NCI-H345 (cell line): Measurements from ENCODE around the gene MED9.
"Not testable (repeated sequence)": the region's sequence is repeated elsewhere in the genome, so short reads cannot be mapped to it uniquely, and the experiment has no call there.

ENCODE experiments used
- DNase-seq: peaks from one replicate; lab custom pipeline; 2025; lab: John Stamatoyannopoulos, UW

MED9 gene

GRCh38 chr17:17455173-17455572, 21.6 kb upstream of the MED9 start:
- no peak for DNase-seq

- DNase-seq: no peak
Observed at GRCh38 chr17:17456251-17456650, 20.5 kb upstream of the MED9 start.

DNA sequence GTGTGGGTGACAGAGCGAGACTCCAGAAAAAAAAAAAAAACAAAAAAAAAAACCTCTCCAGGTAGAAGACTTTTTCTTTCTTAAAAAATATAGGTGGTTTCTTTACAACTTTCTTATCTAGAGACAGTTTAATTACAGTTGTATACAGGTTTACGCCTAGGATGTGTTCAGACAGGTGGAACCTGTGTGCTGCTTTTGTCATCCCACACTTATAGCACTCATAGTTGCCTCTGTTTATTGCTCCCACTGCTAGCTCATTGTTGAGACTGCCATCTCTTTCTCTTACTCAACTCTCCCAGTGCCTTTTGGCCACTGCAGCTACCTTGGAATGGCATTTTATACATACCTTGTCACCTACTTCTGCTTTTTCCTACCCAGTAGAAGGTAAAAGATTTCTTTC, 19.1 kb upstream of the MED9 start:
- DNase-seq: no peak

DNA sequence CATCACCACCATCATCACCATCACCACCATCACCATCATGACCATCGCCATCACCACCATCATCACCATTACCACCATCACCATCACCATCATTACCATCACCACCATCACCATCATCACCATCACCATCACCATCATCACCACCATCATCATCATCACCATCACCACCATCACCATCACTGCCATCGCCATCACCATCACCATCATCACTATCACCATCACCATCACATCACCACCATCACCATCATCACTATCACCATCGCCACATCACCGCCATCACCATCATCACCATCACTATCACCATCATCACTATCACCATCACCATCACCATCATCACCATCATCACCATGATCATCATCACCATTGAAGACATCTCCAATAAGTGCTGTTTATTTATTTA, 16.8 kb upstream of the MED9 start:
- DNase-seq: no peak

DNA sequence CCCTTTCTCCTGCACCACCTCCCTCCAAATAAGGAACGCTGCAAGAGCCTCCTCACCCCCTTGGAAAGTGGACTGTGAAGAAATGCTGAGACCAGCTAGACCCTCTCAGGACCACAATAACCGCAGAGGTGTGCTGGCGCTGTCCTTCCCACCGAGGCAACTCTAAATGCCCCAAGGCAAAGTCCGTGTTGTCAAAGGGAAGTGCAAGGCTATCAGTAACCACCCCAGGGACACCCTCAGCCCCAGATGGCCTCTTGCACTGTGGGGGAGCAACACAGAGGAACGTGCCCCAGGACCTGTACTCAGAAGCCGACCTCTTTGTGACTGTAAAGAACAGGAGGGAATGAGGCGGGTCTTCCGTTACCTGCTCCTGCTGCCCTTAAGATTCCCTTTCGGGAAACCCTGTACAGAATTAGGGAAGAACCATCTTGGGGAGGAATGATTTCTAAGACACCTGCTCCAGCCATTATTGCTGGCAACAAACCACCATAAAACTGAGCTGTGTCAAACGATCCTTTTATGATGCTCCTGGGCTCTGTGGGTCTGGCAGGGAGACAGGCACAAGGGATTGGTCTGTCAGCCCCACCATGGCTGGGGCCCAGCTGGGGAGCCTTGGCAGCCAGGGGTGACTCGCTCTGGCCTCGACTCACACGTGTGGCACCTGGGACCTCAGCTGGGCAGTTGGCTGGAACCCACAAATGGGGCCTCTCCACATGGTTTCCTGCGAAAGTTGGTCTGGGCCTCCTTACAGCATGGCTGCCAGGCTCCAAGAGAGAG, 14.6 kb upstream of the MED9 start:
- no peak for DNase-seq

DNA sequence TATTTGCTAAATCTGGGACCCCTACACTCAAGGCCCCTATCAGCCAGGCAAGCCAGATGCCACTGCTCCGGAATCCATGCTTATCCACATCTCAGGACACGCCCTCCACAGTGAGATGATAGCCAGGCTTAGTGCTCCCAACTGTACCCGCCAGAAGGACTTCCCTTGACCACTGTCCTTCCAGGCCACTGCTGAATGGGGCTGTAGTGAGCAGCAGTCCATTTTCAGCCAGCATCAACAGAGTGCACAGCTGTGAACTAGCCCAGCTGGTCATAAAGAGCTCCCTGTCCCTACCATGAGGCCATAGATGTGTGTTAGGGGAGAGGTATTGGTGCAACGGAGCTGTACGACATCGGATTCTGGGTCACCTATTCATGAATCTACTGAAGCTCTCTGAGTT, 13.0 kb upstream of the MED9 start:
- no peak for DNase-seq

GRCh38 chr17:17465878-17466277, 10.9 kb upstream of the MED9 start:
- DNase-seq: not testable (repeated sequence)

DNA sequence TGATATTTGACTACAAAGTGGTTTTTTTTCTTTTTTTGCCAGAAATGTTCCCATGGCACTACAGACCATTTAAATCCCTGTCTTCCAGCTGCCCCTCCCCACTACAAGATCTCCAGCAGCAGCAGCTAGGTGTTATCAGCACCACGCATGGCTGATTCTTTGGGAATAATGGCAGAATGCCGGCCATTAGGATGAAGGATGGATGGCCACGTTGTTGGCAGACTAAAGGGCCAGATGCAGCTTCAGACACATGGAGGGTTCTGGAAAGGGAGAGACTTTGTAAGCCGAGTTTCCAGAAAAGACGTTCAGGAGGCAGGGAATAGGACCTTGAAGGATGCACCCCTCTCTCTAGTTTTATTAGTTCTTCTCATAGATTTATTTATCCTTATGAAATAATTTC, 10.3 kb upstream of the MED9 start:
- DNase-seq: no peak

DNA sequence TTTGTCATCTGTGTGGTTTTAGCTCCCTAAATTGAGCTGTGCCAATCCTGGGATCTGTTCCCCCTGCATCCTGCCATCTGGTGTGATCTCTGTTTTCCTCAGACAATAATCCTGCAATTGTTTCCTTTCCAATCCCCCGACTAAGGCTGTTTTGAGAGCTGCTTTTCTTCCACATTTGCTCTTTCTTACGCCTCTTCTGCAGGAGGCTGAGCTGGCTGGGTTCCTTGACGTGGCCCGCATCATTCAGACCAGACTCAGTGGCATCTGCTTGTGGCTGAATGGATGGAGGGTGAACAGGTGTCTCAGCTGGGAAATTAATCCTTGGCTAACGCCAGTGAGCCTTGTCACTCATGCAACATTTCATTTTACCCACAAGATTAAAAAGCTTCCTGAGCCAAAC, 9.8 kb upstream of the MED9 start:
- no peak for DNase-seq

- DNase-seq: no peak
Observed at GRCh38 chr17:17467720-17468119, 9.1 kb upstream of the MED9 start.

- DNase-seq: no peak
Observed at GRCh38 chr17:17468217-17469010, 8.4 kb upstream of the MED9 start.

- DNase-seq: no peak
Observed at GRCh38 chr17:17469358-17469757, 7.4 kb upstream of the MED9 start.

DNA sequence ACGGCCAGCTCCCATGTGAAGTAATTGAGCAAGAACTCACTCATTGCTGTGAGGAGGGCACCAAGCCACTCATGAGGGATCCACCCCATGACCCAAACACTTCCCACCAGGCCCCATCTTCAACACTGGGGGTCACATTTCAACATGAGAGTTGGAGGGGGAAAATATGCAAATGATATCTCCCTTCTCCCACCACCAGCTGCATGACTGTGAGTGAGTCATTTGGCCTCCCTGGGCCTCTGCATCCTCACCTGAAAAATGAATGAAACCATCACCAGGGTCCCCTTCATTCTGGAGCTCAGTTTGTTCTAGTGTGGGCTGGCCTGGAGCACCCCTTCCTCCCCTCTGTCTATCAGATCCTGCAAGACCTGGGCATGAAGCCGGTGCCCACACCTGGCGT, 6.8 kb upstream of the MED9 start:
- no peak for DNase-seq

- DNase-seq: no peak
Observed at GRCh38 chr17:17472333-17472920, 4.4 kb upstream of the MED9 start.

GRCh38 chr17:17474341-17474740, 2.5 kb upstream of the MED9 start:
- no peak for DNase-seq

DNA sequence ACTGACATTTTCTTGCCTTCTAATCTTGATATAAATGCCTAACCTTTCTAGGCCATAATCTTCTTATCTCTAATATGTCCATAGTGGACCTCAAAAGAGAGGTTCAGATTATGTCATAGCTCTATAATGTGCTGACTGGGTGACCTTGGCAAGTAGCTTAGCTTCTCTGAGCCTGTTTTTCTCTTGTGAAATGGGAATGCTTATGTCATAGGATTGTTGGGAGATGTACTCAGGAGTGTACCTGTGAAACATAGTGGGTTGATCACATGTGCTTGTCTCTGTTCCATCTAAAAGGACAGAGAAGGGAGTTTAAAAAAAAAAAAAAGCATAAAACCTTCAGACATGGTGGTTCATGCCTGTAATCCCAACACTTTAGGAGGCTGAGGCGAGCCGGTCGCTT, 2.4 kb downstream of the MED9 start:
- DNase-seq: no peak

- no peak for DNase-seq
Observed at GRCh38 chr17:17480593-17481148, 3.9 kb downstream of the MED9 start.

DNA sequence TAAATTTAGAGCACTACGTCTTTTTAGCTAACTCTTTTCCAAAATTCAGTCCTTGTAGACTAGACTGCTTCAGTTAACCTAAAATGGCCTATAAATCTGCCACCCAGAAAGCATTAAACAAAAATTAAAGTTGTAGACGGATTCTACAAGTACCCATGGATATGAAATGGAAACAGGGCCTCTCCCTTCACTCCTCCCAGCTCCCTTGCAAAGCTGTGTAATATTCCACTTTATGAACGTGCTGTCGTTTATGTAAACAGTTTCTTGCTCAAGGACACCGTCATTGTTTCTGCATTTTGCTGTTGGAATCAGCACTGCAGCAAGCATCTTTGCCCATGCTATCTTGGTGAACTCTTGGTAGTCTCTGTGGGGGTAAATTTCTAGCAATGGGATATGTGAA, 5.1 kb downstream of the MED9 start:
- DNase-seq: no peak

DNA sequence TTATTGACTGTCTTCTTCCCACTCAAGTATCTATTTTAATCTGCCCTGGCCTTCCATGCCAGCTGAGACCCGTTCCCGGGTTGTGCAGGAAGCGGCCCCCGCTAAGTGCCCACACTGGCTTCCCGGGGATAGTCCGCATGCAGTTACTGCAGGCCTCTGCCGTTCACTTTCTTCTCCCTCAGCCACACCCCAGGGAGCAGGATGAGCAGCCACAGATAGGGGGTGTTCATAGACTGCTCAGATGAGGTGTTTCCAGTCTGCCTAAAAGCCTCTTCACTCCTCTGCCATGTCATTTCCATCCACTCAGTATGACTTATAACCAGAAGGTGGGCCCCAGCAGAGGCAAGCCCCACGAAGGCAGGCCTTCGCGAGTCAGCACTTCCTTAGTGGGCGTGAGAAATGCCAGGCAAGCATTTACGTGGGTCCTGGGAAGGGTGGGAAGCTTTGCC, 7.7 kb downstream of the MED9 start:
- DNase-seq: no peak

DNA sequence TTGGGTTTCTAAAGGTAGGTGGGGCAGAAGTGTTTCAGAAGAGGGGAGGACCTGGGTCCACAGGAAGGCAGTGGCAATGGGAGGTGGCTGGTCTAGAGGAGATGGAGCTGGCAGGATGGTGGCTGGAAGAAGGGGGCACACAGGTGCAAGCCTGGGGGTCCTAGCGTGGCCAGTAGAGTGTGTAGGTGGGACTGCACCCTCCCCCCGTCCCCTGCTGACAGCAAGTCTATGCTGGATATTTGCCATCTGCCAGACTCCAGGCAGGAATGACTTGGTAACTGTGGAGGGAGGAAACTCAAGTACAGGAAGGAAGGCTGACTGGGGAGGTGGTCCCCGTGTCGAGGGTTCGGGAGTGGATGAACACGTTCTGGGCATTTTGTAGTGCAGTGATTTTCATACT, 8.6 kb downstream of the MED9 start:
- DNase-seq: no peak

DNA sequence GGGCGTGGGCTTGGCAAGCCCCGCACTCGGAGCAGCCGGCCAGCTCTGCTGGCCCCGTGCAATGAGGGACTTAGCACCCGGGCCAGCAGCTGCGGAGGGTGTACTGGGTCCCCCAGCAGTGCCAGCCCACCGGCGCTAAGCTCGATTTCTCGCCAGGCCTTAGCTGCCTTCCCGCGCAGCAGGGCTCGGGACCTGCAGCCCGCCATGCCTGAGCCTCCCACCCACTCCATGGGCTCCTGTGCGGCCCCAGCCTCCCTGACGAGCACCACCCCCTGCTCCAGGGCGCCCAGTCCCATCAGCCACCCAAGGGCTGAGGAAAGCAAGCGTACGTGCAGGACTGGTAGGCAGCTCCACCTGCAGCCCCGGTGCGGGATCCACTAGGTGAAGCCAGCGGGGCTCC, 9.6 kb downstream of the MED9 start:
- DNase-seq: not testable (repeated sequence)

DNA sequence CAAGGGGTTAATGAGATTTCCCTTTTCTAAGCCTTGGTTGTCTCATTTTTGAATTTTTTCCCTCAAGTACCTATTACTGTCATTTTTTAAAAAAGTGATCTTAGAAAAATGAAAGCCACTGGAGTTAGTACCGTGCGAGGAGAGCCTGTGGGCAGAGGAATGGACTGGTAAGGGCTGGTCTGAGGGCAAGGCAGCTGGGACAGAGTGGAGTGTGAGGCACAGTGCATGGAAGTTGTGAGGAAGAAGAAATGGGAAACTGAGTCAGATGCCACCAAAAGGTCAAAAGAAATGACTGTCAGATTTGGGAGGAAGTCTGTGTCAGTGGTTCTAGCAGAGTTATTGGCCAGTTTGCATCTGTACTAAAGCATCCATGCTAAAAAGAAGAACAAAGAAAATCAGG, 11.2 kb downstream of the MED9 start:
- DNase-seq: no peak

GRCh38 chr17:17491031-17491471, 14.3 kb downstream of the MED9 start:
- DNase-seq: no peak
